HG02970 (cell line): ENCODE measurements around the gene LEPROT.
"Not testable (repeated sequence)": the region's sequence is repeated elsewhere in the genome, so short reads cannot be mapped to it uniquely, and the experiment has no call there.

Source experiments
- ATAC-seq: cut with Tn5 transposase; IDR thresholded peaks from one replicate; pipeline ENCODE4 v1.9.1; 2021; ENCODE audit warnings: mild to moderate bottlenecking, moderate library complexity, moderate number of reproducible peaks; ENCODE audit not compliant: unreplicated experiment, low FRiP score

Gene LEPROT

DNA sequence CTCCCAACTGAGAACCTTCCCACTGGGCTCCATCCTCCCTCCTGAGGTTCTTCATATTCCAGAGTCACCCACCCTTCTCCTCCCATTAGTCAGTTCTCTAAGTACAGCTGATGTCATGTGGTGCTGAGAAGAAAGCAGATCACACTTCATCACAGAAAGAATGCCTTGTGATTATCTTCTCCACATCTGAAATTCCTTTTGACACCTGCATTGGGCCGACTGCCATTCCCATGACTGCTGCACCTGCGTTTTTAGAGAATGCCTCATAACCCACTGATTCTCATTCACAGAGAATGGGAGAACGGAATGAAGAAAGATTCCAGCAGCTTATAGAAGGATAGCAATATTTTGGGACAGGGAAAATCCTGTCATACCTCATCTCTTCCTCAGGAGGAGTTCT lies 14.3 kb downstream of the LEPROT start:
- no peak for ATAC-seq

DNA sequence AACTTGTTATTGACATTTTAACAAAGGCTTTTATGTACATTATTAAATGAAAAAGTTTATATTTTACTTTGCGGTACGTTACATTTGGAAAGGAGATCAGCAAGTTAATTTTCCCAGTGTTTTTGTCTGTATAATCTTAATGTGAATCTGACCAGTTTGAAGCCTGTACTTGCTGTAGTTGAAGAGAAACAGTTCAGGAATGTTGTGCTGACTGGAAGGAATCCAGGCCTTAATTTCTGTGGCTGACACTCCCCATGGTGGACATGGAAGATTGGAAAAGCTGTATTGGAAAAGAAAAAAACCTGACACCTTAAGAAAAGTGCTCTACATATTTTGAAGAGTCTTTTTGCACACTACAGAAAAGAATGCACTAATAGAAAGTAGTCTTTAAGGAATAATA lies 15.5 kb downstream of the LEPROT start:
- ATAC-seq = no peak

- no peak for ATAC-seq
Measured at GRCh38 chr1:65437616-65438015, 17.1 kb downstream of the LEPROT start.

- no peak for ATAC-seq
Measured at GRCh38 chr1:65440322-65440900, 19.9 kb downstream of the LEPROT start.

DNA sequence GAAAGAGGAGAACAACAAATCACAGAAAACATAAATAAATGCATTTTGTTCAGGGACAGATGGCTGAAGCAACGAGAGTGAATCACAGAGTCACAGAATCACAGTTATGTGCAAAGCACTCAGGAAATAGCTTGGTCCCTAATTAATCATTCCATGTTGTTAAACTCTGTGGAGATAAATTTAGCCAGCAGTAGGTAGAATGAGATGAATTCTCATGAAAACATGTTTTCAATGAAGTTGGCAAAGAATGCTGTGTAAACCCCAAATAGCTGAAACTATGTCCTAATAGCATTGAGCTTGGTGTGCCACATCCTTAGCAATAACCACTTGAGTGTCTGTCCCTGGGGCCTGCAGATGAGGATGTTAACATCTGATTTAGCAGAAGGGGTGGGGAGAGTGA lies 20.4 kb downstream of the LEPROT start:
- no peak for ATAC-seq

DNA sequence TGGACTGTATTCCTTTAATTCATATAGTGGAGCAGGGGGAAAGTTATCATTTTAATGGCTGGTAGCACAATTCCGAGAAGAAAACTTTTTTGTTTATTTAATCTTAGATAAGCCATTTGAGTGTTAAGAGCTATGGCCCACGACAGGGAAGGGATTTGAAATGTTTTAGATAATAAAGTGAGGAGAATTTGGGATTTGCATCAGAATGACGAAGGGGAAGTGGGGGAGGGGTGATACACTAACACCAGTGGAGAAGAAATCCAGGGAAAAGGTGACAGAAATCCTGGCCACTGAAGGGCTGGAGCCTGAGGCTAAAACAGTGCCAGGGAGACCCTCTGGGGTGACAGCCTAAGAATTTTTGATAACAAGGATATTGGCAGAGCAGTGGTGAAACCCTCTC lies 21.0 kb downstream of the LEPROT start:
- ATAC-seq = no peak

DNA sequence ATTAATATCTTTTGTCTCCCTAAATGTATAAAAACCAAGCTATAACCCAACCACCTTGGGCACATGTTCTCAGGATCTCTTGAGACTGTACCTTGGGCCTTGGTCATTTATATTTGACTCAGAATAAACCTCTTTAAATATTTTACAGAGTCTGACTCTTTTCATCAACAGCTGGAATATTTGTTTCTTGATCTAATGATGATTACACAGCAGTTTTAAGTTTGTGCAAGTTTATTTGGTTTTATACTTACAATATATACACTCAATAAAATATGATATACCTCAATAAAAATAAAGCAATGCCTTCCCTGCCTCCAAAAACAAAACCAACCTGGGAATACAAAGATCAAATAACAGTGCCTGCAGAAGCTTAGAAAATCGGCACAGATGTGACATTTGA lies 22.0 kb downstream of the LEPROT start:
- no peak for ATAC-seq

GRCh38 chr1:65443647-65444046 lies 23.2 kb downstream of the LEPROT start:
- ATAC-seq = no peak

DNA sequence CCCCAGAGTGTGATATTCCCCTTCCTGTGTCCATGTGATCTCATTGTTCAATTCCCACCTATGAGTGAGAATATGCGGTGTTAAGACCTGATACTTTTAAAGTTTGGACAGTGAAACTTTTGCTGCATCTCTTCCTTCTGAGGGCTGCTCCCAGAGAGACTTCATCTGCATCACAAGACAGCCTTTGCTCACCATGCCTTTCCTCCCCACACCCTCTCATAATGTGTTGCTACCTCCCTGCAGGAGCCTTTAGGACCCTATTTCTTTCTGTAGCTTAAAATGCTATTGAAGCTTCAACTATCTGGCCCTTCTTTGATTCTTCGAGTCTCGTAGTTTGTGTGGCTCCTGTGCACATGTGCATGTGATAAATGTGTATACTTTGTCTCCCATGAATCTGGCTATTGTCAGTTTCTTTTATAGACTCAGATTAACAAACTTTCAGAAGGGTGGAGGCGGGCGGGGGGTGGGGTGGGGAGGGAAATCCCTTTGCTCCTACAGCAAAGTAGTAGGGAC lies 23.7 kb downstream of the LEPROT start:
- ATAC-seq = no peak

DNA sequence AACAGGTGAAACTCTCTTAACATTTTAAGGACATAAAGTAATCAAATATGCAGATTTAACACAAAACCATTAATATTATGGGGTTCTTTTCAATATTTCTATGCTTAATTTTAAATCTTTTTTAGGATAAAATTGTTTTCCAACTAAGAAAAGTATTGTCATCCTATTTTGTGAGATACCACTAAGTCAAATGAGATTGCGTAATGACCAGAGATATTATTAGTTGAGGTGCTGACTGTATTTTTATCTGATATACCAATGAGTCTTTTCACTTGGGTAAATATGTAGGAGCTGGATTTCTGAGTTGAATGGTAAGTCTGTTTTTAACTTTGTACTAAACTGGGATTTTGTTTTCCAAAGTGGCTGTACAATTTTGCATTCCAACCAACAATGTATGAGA lies 25.4 kb downstream of the LEPROT start:
- ATAC-seq = no peak

- ATAC-seq = no peak
Measured at GRCh38 chr1:65449214-65449823, 28.9 kb downstream of the LEPROT start.

DNA sequence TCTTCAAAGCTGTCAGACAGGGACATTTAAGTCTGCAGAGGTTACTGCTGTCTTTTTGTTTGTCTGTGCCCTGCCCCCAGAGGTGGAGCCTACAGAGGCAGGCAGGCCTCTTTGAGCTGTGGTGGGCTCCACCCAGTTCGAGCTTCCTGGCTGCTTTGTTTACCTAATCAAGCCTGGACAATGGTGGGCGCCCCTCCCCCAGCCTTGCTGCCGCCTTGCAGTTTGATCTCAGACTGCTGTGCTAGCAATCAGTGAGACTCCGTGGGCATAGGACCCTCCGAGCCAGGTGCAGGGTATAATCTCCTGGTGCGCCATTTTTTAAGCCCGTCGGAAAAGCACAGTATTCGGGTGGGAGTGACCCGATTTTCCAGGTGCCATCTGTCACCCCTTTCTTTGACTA lies 35.2 kb downstream of the LEPROT start:
- not testable (repeated sequence) for ATAC-seq

- no peak for ATAC-seq
Measured at GRCh38 chr1:65456481-65456880, 36.0 kb downstream of the LEPROT start.

- no peak for ATAC-seq
Measured at GRCh38 chr1:65457868-65458267, 37.4 kb downstream of the LEPROT start.

GRCh38 chr1:65458730-65459396 lies 38.4 kb downstream of the LEPROT start:
- no peak for ATAC-seq

- no peak for ATAC-seq
Measured at GRCh38 chr1:65459397-65459768, 38.9 kb downstream of the LEPROT start.

DNA sequence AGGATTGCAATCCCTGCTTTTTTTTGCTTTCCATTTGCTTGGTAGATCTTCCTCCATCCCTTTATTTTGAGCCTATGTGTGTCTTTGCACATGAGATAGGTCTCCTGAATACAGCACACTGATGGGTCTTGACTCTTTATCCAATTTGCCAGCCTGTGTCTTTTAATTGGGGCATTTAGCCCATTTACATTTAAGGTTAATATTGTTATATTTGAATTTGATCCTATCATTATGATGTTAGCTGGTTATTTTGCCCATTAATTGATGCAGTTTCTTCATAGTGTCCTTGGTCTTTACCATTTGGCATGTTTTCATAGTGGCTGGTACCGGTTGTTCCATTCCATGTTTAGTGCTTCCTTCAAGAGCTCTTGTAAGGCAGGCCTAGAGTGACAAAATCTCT lies 45.4 kb downstream of the LEPROT start:
- ATAC-seq = not testable (repeated sequence)

DNA sequence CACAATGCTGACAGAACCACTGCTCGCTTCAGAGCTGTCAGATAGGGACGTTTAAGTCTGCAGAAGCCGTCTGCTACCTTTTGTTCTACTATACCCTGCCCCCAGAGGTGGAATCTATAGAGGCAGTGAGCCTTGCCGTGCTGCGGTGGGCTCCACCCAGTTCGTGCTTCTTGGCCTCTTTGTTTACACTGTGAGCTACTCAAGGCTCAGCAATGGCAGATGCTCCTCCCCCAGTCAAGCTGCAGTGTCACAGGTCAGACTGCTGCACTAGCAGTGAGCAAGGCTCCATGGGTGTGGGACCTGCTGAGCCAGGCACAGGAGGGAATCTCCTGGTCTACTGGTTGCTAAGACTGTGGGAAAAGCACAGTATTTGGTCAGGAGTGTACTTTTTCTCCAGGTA lies 47.1 kb downstream of the LEPROT start:
- no peak for ATAC-seq

- no peak for ATAC-seq
Measured at GRCh38 chr1:65469126-65469888, 48.8 kb downstream of the LEPROT start.

- no peak for ATAC-seq
Measured at GRCh38 chr1:65469889-65470340, 49.4 kb downstream of the LEPROT start.

- no peak for ATAC-seq
Measured at GRCh38 chr1:65470766-65471165, 50.3 kb downstream of the LEPROT start.
